Measurements from ENCODE around the gene TESK1.
"Not testable (repeated sequence)": the region's sequence is repeated elsewhere in the genome, so short reads cannot be mapped to it uniquely, and the experiment has no call there.

Gene TESK1

DNA sequence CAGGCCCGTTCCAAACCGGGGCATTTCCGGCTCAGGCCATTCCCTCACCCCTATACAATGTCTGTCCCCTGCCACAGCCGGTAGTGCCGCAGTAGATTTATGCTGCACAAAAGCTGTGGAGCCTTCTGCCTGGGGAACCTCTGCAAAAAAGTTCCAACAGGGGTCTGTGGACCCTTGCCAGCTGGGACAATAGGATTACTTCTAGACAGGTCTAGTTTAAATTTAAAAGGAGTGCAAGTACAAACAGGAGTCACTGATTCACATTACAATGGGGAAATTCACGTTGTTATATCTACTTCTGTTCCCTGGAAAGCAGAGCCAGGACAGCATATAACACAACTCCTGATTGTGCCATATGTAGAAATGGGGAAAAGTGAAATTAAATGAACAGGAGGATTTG is 21.5 kb upstream of the TESK1 start:
- DNase-seq, result not testable (repeated sequence)

DNA sequence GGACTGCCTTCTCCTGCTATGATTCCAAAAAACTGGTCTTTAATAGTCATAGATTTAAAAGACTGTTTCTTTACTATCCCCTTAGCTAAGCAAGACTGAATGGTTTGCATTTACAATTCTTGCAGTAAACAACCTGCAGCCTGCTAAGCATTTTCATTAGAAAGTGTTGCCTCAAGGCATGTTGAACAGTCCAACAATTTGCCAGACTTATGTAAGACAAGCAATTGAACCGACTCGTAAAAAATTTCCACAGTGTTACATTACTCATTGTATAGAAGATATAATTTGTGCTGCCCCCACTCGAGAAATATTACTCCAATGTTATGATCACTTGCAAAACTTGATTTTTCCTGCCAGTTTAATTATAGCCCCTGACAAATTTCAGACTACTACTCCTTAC is 20.4 kb upstream of the TESK1 start:
- not testable (repeated sequence) for DNase-seq

GRCh38 chr9:35588506-35588905 is 16.6 kb upstream of the TESK1 start:
- not testable (repeated sequence) for DNase-seq

- no peak for DNase-seq
These were observed 11.5 kb upstream of the TESK1 start for GRCh38 chr9:35593581-35593980.

- no peak for DNase-seq
These were observed 10.6 kb upstream of the TESK1 start for GRCh38 chr9:35594471-35594870.

- not testable (repeated sequence) for DNase-seq
These were observed 8.2 kb upstream of the TESK1 start for GRCh38 chr9:35596907-35597306.

DNA sequence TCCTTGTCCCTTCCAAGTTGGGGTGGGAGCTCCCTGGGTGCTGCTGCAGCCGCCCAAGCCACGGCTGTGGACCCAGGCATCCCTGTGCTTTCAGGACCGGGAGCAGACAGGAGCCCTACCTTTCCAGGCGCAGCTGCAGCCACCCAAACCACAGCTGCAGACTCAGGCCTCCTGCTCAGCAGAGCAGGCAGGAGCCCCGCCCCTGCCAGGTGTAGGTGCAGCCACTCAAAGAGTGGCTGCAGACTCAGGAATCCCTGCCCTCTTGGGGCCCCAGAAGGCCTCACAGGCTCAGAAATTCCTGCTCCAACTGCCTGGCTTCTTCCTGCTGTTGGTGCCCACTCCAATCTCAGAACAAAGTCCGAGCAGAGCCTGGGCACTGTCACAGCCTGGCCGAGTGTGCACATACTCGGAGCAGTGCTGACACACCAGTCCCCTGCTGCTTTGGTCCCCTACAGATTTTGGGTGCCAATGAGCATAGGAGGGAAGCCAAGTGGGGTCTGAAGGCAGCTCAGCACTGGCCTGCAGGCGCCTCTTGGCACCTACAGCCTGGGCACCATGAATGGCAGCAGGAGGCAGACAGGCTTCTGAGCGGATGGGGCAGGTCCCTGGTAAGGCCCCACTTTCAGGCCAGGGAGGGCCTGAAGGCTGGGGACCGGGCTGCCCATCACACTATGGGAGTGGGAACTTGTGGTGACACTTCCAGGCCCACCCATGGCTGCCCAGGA is 6.0 kb upstream of the TESK1 start:
- no peak for DNase-seq

GRCh38 chr9:35599763-35600604 is 5.1 kb upstream of the TESK1 start:
- no peak for DNase-seq

DNA sequence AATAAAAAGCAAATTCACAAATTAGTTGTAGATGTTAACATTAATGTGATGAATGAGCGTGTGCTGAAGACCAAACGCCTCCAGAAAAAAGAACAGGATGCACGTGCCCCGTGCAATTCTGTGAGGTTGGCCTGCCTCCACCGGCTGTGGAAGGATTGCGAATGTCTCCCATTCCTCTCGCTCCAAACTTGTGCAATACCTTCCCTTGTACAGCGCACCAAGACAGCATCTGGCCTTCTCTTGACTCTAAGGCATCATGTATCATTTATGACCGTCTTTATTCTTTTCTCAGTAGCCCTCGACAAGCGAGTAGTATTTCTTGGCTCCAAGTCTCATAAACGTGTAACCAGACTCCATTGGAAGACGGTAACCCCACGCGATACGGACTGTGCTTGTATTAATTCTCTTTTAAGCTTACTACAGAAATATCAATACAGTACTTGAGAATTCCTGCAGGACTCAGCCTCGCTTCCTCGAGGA is 1.5 kb upstream of the TESK1 start:
- peak; percentile 52 for DNase-seq

DNA sequence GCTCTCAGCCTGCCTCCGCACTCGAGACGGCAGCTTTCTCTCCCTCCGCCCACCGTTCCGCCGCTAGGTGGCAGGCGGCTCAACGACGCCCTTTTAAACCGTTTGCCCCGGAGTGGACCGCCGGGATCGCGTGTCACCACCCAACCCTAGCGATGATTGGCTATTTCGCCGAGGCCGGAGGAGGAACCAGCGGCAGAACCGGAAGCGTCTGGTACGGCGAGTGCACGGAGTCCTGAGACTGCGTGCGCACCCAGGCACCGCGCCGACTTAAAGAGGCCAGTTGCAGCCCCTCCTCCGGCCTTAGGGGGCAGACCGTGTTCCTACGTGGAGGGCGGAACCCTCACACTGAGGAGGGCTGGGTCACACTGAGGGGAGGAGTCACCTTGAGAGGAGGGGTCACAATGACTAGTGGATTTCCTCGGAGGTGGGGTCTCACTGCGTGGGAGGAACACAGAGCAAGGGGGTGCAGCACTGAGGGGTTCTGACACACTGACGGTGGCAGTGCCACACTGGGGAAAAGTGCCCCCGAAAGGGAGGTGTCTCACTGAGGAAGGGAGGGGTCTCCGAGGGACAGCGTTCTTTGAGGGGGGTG is 980 bp upstream of the TESK1 start:
- peak; percentile 99 for DNase-seq

- no peak for DNase-seq
These were observed 482 bp downstream of the TESK1 start for GRCh38 chr9:35605351-35606137.

DNA sequence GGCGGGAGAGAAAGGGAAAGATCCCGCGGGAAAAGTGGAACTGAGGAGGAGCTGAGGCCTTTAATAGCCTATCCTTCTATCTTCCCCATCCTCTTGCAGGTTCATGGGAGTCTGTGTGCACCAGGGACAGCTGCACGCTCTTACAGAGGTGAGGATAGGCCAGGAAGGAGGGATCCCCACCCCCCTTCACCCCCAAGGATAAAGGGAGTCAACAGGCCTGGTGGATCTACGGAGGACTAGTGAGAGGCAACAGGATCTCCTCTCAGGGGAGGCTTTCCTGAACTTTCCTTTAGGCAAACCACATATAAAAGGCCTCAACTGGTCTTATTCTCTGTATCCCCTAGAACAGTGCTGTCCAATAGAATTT is 1.1 kb downstream of the TESK1 start:
- no peak for DNase-seq

DNA sequence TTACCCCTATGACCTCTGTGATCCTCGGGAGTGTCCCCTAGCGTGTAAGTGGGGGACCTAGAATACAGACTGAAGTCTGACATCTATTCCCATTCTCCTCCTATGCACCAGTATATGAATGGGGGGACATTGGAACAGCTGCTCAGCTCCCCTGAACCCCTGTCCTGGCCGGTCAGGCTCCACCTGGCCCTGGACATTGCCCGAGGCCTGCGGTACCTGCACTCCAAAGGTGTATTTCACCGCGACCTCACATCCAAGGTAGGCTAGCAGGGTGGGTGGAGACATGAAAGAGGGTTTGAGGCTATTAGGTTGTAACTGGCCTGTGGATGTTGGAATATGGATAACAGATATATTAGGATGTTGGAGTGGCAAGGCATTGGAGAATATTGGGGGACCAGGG is 1.7 kb downstream of the TESK1 start:
- no peak for DNase-seq

GRCh38 chr9:35608221-35608620 is 3.2 kb downstream of the TESK1 start:
- DNase-seq, result no peak

GRCh38 chr9:35609001-35609819 is 4.1 kb downstream of the TESK1 start:
- no peak for DNase-seq

DNA sequence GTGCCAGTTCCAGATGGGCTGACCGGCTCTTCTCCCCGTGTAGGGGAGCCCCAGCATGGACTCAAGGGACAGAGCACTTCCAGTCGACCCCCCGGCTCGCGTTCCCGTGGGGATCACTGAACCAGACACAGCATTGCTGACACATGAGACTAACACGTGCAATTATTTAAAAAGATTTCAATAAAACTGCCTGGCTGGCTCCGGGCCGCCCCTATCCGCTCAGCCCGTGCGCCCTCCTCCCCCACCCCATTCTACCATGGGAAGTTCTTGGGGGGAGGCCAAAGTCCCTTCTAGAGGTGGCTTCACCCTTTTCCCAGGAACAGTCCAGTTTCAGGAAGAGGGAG is 4.7 kb downstream of the TESK1 start:
- DNase-seq, result no peak

- DNase-seq, result no peak
These were observed 6.3 kb downstream of the TESK1 start for GRCh38 chr9:35611230-35611797.

GRCh38 chr9:35612066-35612465 is 7.0 kb downstream of the TESK1 start:
- DNase-seq, result not testable (repeated sequence)

- no peak for DNase-seq
These were observed 7.8 kb downstream of the TESK1 start for GRCh38 chr9:35612843-35613242.

DNA sequence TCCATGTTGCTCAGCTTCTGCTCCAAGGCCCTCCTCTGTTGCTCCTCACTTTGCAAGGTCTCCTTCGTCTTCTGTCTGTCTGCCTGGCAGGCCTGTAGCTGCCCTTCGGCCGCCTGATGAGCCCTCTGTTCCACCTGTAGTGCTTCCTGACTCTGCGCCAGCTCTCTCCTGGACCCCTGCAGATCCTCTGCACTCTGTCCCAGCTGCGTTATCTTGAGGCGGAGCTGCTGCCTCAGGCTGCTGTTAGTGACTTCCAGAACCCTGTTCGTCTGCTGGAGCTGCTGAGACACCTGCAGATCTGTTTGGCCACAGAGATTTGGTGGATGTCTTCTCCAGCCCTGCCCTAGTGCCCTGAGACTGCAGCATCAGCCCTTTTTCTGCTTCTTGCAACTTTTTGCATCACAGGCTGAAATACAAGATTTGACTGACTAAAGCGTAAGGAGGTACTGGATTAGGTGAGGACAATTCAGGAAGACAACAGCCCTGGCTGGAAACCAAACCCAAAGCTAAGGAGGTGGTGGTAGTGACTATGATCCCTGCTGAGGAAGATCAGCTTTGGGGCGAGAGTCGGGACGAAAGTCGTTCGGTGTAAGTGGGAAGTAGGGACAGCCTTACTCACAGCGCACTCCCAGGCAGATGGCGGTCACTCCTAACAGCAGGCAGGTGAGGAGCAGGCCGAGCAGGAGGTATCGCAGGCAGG is 11.1 kb downstream of the TESK1 start:
- DNase-seq, result no peak

Data from NCI-H446 treated with DMSO at 0.1 percent for 48 hours (cell line).